HG03460 (cell line): ENCODE results near the gene NRP1.
"Not testable (repeated sequence)": the region's sequence is repeated elsewhere in the genome, so short reads cannot be mapped to it uniquely, and the experiment has no call there.

Experiments used
- ATAC-seq: cut with Tn5 transposase; IDR thresholded peaks from one replicate; pipeline ENCODE4 v1.9.1; 2021; ENCODE audit not compliant: unreplicated experiment

Gene NRP1

GRCh38 chr10:33334153-33334804, at the start of gene NRP1:
Gene NRP1, minus strand, starts transcription at chr10:33334667. Its CDS starts 285 bp downstream, at chr10:33334382.
- no peak for ATAC-seq

GRCh38 chr10:33384201-33384600, 49.7 kb upstream of the NRP1 start:
- ATAC-seq: not testable (repeated sequence)

DNA sequence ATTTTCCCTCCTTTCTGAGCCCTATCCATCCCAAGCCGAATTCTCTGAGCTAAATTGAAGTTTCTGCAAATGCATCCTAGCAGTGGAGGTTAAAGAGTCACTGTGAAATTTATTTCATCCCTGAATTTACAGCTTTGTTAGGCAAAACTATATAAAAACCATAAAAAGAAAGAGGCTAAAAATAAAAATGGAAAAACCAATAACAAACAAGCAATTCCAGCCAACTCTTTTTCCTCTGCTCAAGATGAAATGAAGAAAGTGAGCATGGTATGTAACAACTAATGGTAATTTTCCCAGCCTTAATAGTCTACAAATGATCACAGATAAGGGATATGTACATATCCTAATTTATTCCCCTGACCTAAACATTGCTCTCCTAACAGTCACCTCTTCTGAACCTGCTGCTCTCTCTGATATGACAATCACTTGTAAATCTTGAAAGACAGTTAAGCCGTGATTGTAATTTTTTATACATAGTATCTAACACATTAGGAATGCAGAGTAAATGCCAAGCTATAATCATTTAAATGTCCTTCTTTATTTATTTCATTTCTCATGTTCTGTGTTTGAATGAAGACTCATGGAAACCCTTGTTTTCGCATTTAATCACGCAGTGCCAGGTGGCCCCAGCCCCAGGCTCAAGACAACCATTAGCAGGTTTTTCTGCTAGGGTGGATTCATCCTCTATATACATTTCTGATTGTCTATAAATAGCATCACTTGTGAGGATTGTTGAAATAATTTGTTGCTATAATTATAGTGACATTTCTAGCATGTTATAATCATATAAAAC, 48.6 kb upstream of the NRP1 start:
- no peak for ATAC-seq

GRCh38 chr10:33382216-33382600, 47.7 kb upstream of the NRP1 start:
- no peak for ATAC-seq

DNA sequence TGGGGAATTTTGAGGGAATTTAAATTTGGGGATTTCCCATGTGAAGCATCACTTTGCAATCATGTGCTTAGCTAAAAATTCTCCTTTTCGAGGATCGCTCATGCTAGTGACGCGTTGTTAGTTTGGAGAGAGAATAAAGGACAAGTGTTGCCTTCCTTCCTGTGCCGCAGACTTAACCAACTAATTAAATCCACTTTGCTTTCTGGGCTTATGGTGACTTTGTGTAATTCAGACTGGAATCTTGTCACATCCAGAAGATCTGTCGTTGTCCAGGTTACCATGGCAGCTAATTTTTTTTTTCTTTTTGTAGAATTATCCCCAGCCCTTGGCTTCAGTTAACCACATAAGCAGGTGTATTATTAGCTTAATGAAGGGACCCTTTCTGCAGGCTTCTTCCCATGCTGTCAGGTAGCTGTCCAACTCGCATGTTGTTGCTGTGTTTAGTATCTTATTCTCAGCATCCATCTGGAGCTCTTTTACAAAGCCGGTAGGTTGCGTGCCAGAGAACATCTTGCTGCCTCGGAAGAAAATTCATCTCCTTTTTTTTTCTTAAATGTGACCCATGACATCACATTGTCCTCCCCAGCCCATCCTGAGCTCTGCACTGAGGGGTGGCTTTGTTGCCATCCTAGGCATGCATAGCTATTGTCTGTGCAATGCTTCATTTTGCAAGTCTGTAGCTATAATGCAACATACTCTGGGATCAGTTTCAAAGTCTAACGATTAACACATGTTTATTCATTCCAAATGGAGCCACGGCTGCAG, 47.2 kb upstream of the NRP1 start:
- ATAC-seq: no peak

- ATAC-seq: no peak
Observed at GRCh38 chr10:33377658-33378025, 43.2 kb upstream of the NRP1 start.

- no peak for ATAC-seq
Observed at GRCh38 chr10:33376976-33377657, 42.6 kb upstream of the NRP1 start.

- ATAC-seq: no peak
Observed at GRCh38 chr10:33376476-33376875, 42.0 kb upstream of the NRP1 start.

- ATAC-seq: no peak
Observed at GRCh38 chr10:33373263-33373662, 38.8 kb upstream of the NRP1 start.

DNA sequence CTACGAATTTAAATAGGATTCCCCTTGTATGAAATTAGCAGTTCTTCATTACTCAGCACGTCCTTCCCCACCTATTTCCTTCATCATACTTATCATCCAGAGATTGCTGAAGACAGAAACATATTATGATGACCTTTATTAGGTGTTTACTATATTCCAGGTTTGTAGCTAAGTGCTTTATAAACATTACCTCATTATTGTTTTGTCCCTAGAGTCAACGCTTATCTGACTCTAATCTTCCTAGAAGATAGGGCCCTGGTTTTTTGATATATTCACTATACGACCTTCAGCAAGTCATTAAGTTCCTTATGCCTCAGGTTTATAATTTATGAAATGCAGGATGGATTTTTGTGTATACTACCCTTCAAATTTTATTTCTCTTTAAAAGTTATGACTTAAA, 36.8 kb upstream of the NRP1 start:
- no peak for ATAC-seq

GRCh38 chr10:33370434-33370930, 36.0 kb upstream of the NRP1 start:
- no peak for ATAC-seq

DNA sequence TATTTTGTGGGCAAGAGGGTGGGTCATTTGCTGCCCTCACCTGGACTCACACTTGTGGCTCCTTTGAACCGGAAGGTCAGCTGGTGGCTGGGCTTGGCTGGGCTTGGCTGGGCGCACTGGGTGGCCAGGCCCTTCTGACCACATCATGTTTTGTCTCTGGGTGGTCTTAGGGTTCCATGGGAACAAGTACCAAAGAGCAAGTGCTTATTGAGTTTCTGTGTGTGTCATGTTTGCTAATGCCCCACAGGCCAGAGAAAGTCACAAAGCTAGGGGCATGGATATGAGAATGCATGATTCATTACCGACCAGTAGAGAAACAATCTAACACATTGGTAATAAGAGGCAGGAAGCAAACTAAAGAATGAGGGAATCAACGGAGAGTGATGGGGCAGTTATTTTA, 33.6 kb upstream of the NRP1 start:
- ATAC-seq: no peak

- no peak for ATAC-seq
Observed at GRCh38 chr10:33365871-33366411, 31.5 kb upstream of the NRP1 start.

GRCh38 chr10:33365301-33365700, 30.8 kb upstream of the NRP1 start:
- ATAC-seq: no peak

GRCh38 chr10:33363106-33363505, 28.6 kb upstream of the NRP1 start:
- ATAC-seq: no peak

GRCh38 chr10:33358016-33358415, 23.5 kb upstream of the NRP1 start:
- no peak for ATAC-seq

- no peak for ATAC-seq
Observed at GRCh38 chr10:33355274-33355673, 20.8 kb upstream of the NRP1 start.

- ATAC-seq: no peak
Observed at GRCh38 chr10:33353853-33354252, 19.4 kb upstream of the NRP1 start.

- ATAC-seq: no peak
Observed at GRCh38 chr10:33353334-33353733, 18.9 kb upstream of the NRP1 start.

DNA sequence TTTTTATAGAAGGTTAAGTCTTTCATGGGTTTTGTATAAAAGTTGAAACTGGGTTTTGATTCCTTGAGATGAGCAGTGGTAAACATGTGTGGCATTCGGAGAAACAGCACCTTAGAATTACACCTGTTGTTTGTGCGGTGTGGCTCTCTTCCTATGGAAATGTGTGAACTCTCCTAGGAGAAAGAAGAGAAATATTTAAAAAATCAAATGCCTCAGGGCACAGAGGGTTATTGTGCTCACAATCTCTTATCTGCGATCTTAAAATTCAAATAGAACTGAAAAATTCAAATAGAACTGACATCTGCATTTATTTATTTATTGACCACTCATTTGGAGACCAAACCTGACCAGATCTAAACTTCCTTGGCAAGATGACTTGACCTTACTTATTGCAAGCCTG, 18.1 kb upstream of the NRP1 start:
- ATAC-seq: no peak

- ATAC-seq: no peak
Observed at GRCh38 chr10:33352175-33352574, 17.7 kb upstream of the NRP1 start.
